ENCODE data around the gene HOXB13. TPM values are rescaled to one million over a fixed set of nuclear protein-coding genes. Genes with fewer than 3 reads are reported as not detected.
"Not testable (repeated sequence)": the region's sequence is repeated elsewhere in the genome, so short reads cannot be mapped to it uniquely, and the experiment has no call there.

The HOXB13 gene
- total and polyA plus RNA-seq, 2 experiments from 2014 or later: not detected

GRCh38 chr17:48719642-48720265, 8.8 kb downstream of the HOXB13 start:
- Histone ChIP-seq H3K9me3 (ENCODE audit: low read depth) (no peaks in the 10 kb centered on the region), H3K27me3 (peaks cover 100% of the 10 kb centered on the region)
- DNase-seq (ENCODE audit: low read depth in 1 of 2, low spot score in 1 of 2): peak in 1 of 2 donors; percentile 21

GRCh38 chr17:48718761-48719641, 9.5 kb downstream of the HOXB13 start:
- Histone ChIP-seq H3K9me3 (ENCODE audit: low read depth) (no peaks in the 10 kb centered on the region), H3K27ac (no peak overlapping the region), H3K4me3 (no peak overlapping the region), H3K4me1 (ENCODE audit: low read depth) (no peaks in the 10 kb centered on the region), H3K36me3 (no peaks in the 10 kb centered on the region), H3K27me3 (peaks cover 100% of the 10 kb centered on the region)
- peak in 1 of 2 donors; percentile 42 for DNase-seq (ENCODE audit: low read depth in 1 of 2, low spot score in 1 of 2)
- TF ChIP-seq CTCF (IDR thresholded peaks at IDR 0.05; ENCODE audit: low read depth, low read length): no peak

More at GRCh38 chr17:48719642-48720265, 8.8 kb downstream of the HOXB13 start:
- no peaks in the 10 kb centered on the region for H3K4me1 ChIP-seq (ENCODE audit: low read depth)
- no peak overlapping the region for H3K4me3 ChIP-seq
- no peak overlapping the region for H3K27ac ChIP-seq
- no peak for TF ChIP-seq CTCF (IDR thresholded peaks at IDR 0.05; ENCODE audit: low read depth, low read length)
- H3K36me3 ChIP-seq: no peaks in the 10 kb centered on the region

DNA sequence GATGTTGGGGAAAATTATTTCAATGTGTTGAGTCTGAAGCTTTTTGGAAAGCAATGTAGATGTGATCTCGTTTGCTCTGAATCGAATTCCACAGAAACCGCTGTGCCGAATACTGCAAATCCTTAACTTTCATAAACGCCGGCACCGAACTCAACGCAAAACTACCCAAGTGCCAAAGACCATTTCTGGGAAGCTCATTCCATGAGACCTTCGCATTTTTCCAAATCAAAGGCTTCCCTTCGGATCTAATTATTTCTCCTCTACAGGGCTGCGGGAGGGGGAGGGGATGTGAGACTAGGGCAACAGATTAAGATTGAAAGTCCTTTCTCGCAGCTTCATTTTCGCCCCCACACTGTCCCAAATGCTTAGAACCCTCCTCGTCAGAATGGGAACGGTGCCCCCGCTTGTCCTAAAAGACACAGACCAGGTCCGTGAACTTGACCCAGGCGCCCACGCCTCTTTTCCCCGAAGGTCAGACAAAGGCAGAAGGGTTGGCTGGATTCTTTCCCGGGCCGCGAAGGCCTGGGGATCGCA, 10.3 kb downstream of the HOXB13 start:
- H3K9me3 ChIP-seq (ENCODE audit: low read depth): no peaks in the 10 kb centered on the region
- peaks cover 100% of the 10 kb centered on the region for H3K27me3 ChIP-seq
- no peak for TF ChIP-seq CTCF (IDR thresholded peaks at IDR 0.05; ENCODE audit: low read depth, low read length)
- no peak overlapping the region for H3K4me3 ChIP-seq
- H3K36me3 ChIP-seq: no peaks in the 10 kb centered on the region
- H3K4me1 ChIP-seq (ENCODE audit: low read depth): no peaks in the 10 kb centered on the region
- H3K27ac ChIP-seq: no peak overlapping the region
- DNase-seq (ENCODE audit: low read depth in 1 of 2, low spot score in 1 of 2): peak in 1 of 2 donors; percentile 40

DNA sequence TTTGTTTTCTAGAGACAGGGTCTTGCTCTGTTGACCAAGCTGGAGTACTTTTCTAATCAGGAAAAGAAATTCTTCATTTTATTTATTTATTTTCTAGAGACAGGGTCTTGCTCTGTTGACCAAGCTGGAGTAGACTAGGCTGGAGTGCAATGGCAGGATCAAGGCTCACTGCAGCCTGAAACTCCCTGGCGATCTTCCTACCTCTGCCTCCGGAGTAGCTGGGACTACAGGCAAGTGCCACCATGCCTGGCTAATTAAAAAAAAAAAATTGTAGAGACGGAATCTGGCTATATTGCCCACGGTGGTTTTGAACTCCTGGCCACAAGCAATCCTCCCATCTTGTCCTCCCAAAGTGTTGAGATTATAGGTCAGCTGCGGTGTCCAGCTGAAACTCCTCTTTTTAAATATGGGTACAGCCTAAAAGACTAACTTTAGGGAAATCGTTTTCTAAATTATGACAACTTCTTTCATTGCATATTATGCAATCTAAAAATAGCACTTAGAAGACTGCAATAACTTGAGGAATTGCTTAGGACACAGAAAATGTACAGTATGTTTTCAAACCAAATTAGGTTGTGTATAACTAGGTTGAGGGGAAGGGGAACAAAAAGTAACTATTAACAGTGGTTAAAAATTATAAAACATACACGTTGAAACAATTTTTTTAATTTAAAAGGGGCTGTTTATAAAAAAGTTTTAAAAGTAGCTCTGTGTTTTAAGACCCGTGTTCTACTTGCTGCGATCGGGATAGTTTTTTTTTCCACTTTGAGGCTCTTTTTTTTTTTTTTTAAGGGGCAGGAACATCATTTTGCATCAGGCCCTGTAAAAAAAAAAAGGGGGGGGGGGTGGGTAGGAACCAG, 11.0 kb downstream of the HOXB13 start:
- DNase-seq (ENCODE audit: low read depth in 1 of 2, low spot score in 1 of 2): no peak
- no peaks in the 10 kb centered on the region for H3K36me3 ChIP-seq
- no peak for TF ChIP-seq CTCF (IDR thresholded peaks at IDR 0.05; ENCODE audit: low read depth, low read length)
- H3K9me3 ChIP-seq (ENCODE audit: low read depth): no peaks in the 10 kb centered on the region
- no peak overlapping the region for H3K4me3 ChIP-seq
- H3K27me3 ChIP-seq: peaks cover 100% of the 10 kb centered on the region
- no peaks in the 10 kb centered on the region for H3K4me1 ChIP-seq (ENCODE audit: low read depth)
- no peak overlapping the region for H3K27ac ChIP-seq

- peaks cover 99% of the 10 kb centered on the region for H3K27me3 ChIP-seq
- not testable (repeated sequence) for H3K9me3 ChIP-seq (ENCODE audit: low read depth); DNase-seq (ENCODE audit: low read depth in 1 of 2, low spot score in 1 of 2); H3K4me3 ChIP-seq; H3K36me3 ChIP-seq; H3K27ac ChIP-seq; H3K4me1 ChIP-seq (ENCODE audit: low read depth)
Observed at GRCh38 chr17:48716549-48716948, 12.0 kb downstream of the HOXB13 start.
